22Rv1 (cell line): ENCODE results near the gene PCNX4.

Experiments
- H3K27ac ChIP-seq: fragments of 450-650 bp; 2 replicates; pipeline ENCODE4 v1.5.1; 2017
- ZFX ChIP-seq: fragments of 450-650 bp; IDR thresholded peaks from 2 replicates; pipeline ENCODE4 v1.6.1; 2017; ENCODE audit warnings: antibody characterized with exemption, borderline replicate concordance
- TF ChIP-seq, protein P1 (sequence below): fragments of 450-650 bp; IDR thresholded peaks from 2 replicates; pipeline ENCODE4 v1.5.1; 2017; ENCODE audit warnings: mild to moderate bottlenecking

PCNX4 gene

DNA sequence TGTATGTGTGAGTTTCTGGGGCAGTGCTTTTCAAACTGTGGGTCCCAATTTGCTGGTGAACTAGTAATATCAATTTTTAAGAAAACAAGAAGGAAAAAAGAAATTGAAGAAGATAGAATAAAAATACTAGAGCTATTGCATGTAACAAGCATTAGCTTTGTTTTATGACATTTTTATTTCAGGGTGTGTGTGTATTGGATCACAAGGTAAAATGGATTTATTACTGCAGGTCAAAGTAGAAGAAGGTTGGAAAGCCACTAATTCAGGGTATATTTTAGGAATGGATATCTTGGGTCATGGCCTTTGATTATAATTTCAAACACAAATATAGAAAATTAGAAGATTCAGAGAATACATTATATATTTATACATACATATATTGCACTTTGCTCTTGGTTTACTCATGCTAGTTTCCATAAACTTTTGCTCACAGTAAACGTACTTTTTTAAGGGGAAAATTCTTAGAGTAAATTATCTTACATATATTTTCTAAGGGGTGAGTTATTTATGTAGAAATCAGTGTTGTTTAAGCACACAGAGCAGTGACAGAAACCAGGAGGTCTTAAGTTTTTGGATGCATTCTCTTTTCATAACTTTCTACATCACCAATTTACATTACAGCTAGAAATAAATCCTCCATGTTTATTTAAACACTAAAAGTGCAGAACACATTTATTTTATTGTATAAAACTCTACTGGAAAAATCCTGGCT is 122.8 kb downstream of the PCNX4 start:
- no peak for TF ChIP-seq ZFX
- TF ChIP-seq, protein P1, sequence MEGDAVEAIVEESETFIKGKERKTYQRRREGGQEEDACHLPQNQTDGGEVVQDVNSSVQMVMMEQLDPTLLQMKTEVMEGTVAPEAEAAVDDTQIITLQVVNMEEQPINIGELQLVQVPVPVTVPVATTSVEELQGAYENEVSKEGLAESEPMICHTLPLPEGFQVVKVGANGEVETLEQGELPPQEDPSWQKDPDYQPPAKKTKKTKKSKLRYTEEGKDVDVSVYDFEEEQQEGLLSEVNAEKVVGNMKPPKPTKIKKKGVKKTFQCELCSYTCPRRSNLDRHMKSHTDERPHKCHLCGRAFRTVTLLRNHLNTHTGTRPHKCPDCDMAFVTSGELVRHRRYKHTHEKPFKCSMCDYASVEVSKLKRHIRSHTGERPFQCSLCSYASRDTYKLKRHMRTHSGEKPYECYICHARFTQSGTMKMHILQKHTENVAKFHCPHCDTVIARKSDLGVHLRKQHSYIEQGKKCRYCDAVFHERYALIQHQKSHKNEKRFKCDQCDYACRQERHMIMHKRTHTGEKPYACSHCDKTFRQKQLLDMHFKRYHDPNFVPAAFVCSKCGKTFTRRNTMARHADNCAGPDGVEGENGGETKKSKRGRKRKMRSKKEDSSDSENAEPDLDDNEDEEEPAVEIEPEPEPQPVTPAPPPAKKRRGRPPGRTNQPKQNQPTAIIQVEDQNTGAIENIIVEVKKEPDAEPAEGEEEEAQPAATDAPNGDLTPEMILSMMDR = no peak
- no peak overlapping the region for H3K27ac ChIP-seq

DNA sequence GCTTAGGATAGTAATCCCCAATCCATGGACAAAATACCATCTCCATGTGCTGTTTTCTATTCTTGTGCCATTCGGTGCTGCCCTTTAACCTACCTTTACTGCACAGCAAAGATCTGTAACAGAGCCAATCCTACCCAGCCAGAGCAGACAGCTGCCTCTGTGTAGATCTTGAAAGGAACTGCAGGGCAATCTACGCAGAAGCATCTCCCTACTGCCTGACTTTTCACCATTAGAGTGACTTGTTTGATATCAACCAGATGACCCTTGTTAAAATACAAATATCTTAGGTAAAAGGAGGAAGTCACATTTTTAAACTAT is 123.4 kb downstream of the PCNX4 start:
- TF ChIP-seq ZFX = no peak
- TF ChIP-seq, protein P1 = no peak
- no peak overlapping the region for H3K27ac ChIP-seq

DNA sequence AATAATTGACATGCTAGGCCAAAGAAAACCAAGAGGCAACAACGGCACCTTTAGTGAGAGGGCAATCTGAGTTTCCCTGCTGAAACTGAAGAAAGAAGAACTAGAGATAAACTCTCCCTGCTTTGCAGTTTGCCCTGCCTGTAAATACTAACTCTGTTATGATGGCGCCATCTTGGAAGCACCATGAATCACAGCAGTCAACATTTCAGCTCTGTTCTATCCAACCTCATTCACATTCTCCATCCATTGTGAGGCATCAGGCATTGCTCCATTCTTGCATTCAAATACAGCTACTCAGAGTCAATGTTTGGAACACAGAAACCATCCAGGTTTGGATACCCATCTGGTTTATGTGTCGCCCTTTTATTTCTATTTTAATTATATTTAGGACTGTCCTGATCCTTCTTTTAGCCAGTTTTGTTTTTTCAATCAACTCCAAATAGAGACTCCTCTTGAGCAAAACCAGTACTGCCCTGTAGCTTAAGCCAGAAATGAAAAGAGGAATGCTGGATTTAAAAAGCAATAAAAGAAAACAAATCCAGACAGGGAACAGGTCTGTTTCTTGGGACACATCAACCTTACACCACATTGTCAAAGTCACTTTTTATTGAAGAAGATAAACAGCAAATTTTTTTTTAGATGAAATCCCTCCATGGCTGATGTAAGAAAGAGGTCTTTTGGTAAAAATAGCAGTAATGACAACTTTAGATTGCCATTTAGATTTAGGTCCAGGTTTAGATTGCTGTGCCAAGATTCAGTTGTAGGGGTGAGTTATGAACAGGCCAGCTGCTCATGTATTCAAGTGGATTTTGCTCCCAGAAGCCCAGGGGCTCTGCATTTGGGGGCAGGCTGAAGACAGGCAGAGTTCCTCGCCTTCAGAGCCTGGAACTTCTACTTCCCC is 124.0 kb downstream of the PCNX4 start:
- H3K27ac ChIP-seq = no peak overlapping the region
- no peak for TF ChIP-seq ZFX
- TF ChIP-seq, protein P1 = no peak

DNA sequence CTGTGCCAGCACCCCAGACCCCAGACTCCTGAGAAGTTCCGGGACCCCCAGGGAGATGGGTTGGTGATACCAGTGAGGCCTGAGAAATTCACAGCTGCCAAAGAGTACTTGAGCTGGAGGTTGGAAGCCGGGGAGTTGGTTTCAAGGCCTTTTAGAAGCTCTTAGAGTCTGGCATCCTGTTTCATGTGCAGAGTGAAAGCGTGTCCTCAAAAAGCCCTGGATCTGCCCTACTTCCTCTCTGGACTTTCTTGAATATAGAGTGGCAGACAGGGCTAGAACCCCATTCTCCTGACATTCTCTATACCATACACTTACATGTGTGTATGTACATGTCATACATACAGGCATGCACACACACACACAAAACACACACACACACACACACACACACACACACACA is 126.0 kb downstream of the PCNX4 start:
- H3K27ac ChIP-seq = no peak overlapping the region
- TF ChIP-seq ZFX = no peak
- TF ChIP-seq, protein P1 = no peak
